Stimulated activated effector memory CD8-positive, alpha-beta T cell treated with anti-CD3 and anti-CD28 coated beads, Interleukin-12 subunit alpha, Interleukin-12 subunit beta, amount 100 ng/mL, for 72 hours (primary cell): ENCODE data around the gene MAPK1.
"Not testable (repeated sequence)": the region's sequence is repeated elsewhere in the genome, so short reads cannot be mapped to it uniquely, and the experiment has no call there.

Experiments
- ATAC-seq: fragments of 150-1000 bp; cut with Tn5 transposase; 2 replicates; pipeline ENCODE4 v1.10.0; 2021
- DNase-seq, 2 donors: peaks; one replicate each; pipeline ENCODE4 v3.0.0; 2021 to 2022; ENCODE audit warnings: low spot score in 2 of 2
- H3K27ac Mint-ChIP-seq: one replicate; pipeline ENCODE4 v1.8.0; 2022; ENCODE audit warnings: mild to moderate bottlenecking, mixed read lengths
- H3K36me3 Mint-ChIP-seq: one replicate; pipeline ENCODE4 v1.8.0; 2022; ENCODE audit warnings: mild to moderate bottlenecking, mixed read lengths
- H3K4me1 Mint-ChIP-seq: one replicate; pipeline ENCODE4 v1.8.0; 2022; ENCODE audit warnings: mixed read lengths
- H3K4me3 Mint-ChIP-seq: one replicate; pipeline ENCODE4 v1.8.0; 2022; ENCODE audit warnings: mild to moderate bottlenecking, mixed read lengths
- H3K9me3 Mint-ChIP-seq: one replicate; pipeline ENCODE4 v1.8.0; 2022; ENCODE audit warnings: mixed read lengths

The MAPK1 gene

GRCh38 chr22:21896275-21896674 is 28.8 kb upstream of the MAPK1 start:
- H3K36me3 Mint-ChIP-seq, DNase-seq, H3K4me3 Mint-ChIP-seq, H3K9me3 Mint-ChIP-seq, H3K27ac Mint-ChIP-seq, ATAC-seq, H3K4me1 Mint-ChIP-seq: not testable (repeated sequence)

- no peak for ATAC-seq
- Mint-ChIP-seq H3K4me1 (no peaks in the 10 kb centered on the region), H3K4me3 (no peak overlapping the region), H3K9me3 (no peaks in the 10 kb centered on the region), H3K27ac (no peak overlapping the region), H3K36me3 (no peaks in the 10 kb centered on the region)
- no peak for DNase-seq
These were observed 27.4 kb upstream of the MAPK1 start for GRCh38 chr22:21894799-21895198.

- Mint-ChIP-seq H3K9me3 (no peaks in the 10 kb centered on the region), H3K4me3 (no peak overlapping the region), H3K27ac (no peak overlapping the region), H3K36me3 (no peaks in the 10 kb centered on the region), H3K4me1 (no peaks in the 10 kb centered on the region)
- no peak for ATAC-seq
- no peak for DNase-seq
These were observed 22.0 kb upstream of the MAPK1 start for GRCh38 chr22:21889251-21889990.

- H3K4me1 Mint-ChIP-seq: no peaks in the 10 kb centered on the region
- no peak overlapping the region for H3K4me3 Mint-ChIP-seq
- DNase-seq (no peak), ATAC-seq (no peak)
- no peaks in the 10 kb centered on the region for H3K36me3 Mint-ChIP-seq
- no peaks in the 10 kb centered on the region for H3K9me3 Mint-ChIP-seq
- no peak overlapping the region for H3K27ac Mint-ChIP-seq
These were observed 20.4 kb upstream of the MAPK1 start for GRCh38 chr22:21887841-21888240.

GRCh38 chr22:21883930-21884329 is 16.5 kb upstream of the MAPK1 start:
- H3K9me3 Mint-ChIP-seq, DNase-seq, H3K4me1 Mint-ChIP-seq, H3K27ac Mint-ChIP-seq, H3K36me3 Mint-ChIP-seq, H3K4me3 Mint-ChIP-seq, ATAC-seq: not testable (repeated sequence)

GRCh38 chr22:21882754-21883333 is 15.4 kb upstream of the MAPK1 start:
- not testable (repeated sequence) for H3K36me3 Mint-ChIP-seq, H3K4me3 Mint-ChIP-seq, DNase-seq, H3K27ac Mint-ChIP-seq, ATAC-seq, H3K9me3 Mint-ChIP-seq, H3K4me1 Mint-ChIP-seq

GRCh38 chr22:21881841-21882753 is 14.7 kb upstream of the MAPK1 start:
- ATAC-seq (no peak), DNase-seq (no peak)
- H3K4me3 Mint-ChIP-seq: no peak overlapping the region
- no peak overlapping the region for H3K27ac Mint-ChIP-seq
- H3K4me1 Mint-ChIP-seq: peaks cover 1% of the 10 kb centered on the region
- no peaks in the 10 kb centered on the region for H3K36me3 Mint-ChIP-seq
- H3K9me3 Mint-ChIP-seq: no peaks in the 10 kb centered on the region

- ATAC-seq (peak; percentile 97), DNase-seq (peak; percentile 19 to 79)
- H3K36me3 Mint-ChIP-seq: no peaks in the 10 kb centered on the region
- peak overlapping the region; percentile 6 for H3K4me3 Mint-ChIP-seq
- H3K4me1 Mint-ChIP-seq: peaks cover 21% of the 10 kb centered on the region
- H3K9me3 Mint-ChIP-seq: no peaks in the 10 kb centered on the region
- H3K27ac Mint-ChIP-seq: peak overlapping the region; percentile 77
These were observed 9.2 kb upstream of the MAPK1 start for GRCh38 chr22:21876486-21877176.

GRCh38 chr22:21874953-21875352 is 7.5 kb upstream of the MAPK1 start:
- H3K27ac Mint-ChIP-seq: peak overlapping the region; percentile 44
- ATAC-seq, H3K4me3 Mint-ChIP-seq, H3K36me3 Mint-ChIP-seq, H3K9me3 Mint-ChIP-seq, DNase-seq: not testable (repeated sequence)
- H3K4me1 Mint-ChIP-seq: peaks cover 21% of the 10 kb centered on the region

GRCh38 chr22:21873619-21874018 is 6.2 kb upstream of the MAPK1 start:
- Mint-ChIP-seq H3K9me3 (no peaks in the 10 kb centered on the region), H3K36me3 (no peaks in the 10 kb centered on the region), H3K4me1 (peaks cover 23% of the 10 kb centered on the region), H3K4me3 (no peak overlapping the region), H3K27ac (no peak overlapping the region)
- DNase-seq (no peak), ATAC-seq (no peak)

- DNase-seq, H3K36me3 Mint-ChIP-seq, H3K9me3 Mint-ChIP-seq, ATAC-seq, H3K4me3 Mint-ChIP-seq, H3K27ac Mint-ChIP-seq: not testable (repeated sequence)
- H3K4me1 Mint-ChIP-seq: peaks cover 32% of the 10 kb centered on the region
These were observed 5.3 kb upstream of the MAPK1 start for GRCh38 chr22:21872741-21873140.

- no peak for ATAC-seq
- H3K27ac Mint-ChIP-seq: peak overlapping the region; percentile 92
These were observed 1.2 kb upstream of the MAPK1 start for GRCh38 chr22:21868651-21869050.

GRCh38 chr22:21866833-21867527 is 465 bp downstream of the MAPK1 start:
- peak overlapping the region; percentile 87 for H3K4me3 Mint-ChIP-seq
- peak overlapping the region; percentile 92 for H3K27ac Mint-ChIP-seq
- peaks cover 12% of the 10 kb centered on the region for H3K36me3 Mint-ChIP-seq
- peaks cover 35% of the 10 kb centered on the region for H3K4me1 Mint-ChIP-seq
- DNase-seq: peak; percentile 13 to 66
- no peaks in the 10 kb centered on the region for H3K9me3 Mint-ChIP-seq
- peak; percentile 34 for ATAC-seq

More at GRCh38 chr22:21868651-21869050, 1.2 kb upstream of the MAPK1 start:
- peak overlapping the region; percentile 87 for H3K4me3 Mint-ChIP-seq
- no peak for DNase-seq
- H3K4me1 Mint-ChIP-seq: peaks cover 26% of the 10 kb centered on the region
- peaks cover 12% of the 10 kb centered on the region for H3K36me3 Mint-ChIP-seq
- no peaks in the 10 kb centered on the region for H3K9me3 Mint-ChIP-seq

- no peak for DNase-seq
- peaks cover 12% of the 10 kb centered on the region for H3K36me3 Mint-ChIP-seq
- ATAC-seq: no peak
- peak overlapping the region; percentile 87 for H3K4me3 Mint-ChIP-seq
- no peaks in the 10 kb centered on the region for H3K9me3 Mint-ChIP-seq
- peaks cover 54% of the 10 kb centered on the region for H3K4me1 Mint-ChIP-seq
- no peak overlapping the region for H3K27ac Mint-ChIP-seq
These were observed 2.4 kb downstream of the MAPK1 start for GRCh38 chr22:21865041-21865440.
